ENCODE data around the gene LRP6. TPM values are rescaled to one million over a fixed set of nuclear protein-coding genes. Genes with fewer than 3 reads are reported as not detected.
A peak's percentile ranks its signal among the peaks of the same experiment; 100 is the strongest.
"Not testable (repeated sequence)": the region's sequence is repeated elsewhere in the genome, so short reads cannot be mapped to it uniquely, and the experiment has no call there.

The LRP6 gene
- total RNA-seq, 1 donor from 2014 or later: 55.8 TPM

DNA sequence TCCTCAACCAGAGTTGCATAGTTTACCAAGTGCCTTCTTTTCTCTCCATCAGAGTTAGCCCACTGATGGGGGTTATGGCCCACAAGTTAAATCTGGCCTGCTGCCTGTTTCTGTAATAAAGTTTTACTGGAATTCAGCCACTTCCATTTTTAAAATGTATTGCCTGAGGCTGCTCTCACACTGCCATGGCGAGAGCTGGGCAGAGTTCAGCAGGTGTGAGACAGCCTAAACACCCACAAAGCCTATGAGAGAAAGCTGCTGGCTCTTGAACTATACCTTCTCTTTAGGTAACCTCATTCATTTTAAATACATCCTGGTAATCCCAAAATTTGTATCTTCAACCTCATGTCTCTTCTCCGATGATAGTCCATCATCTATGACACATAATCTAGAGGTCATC, 110.0 kb downstream of the LRP6 start:
- Histone ChIP-seq H3K9me3 (no peaks in the 10 kb centered on the region), H3K4me1 (no peaks in the 10 kb centered on the region), H3K36me3 (peaks cover 22% of the 10 kb centered on the region), H3K27me3 (no peaks in the 10 kb centered on the region), H3K4me3 (no peak overlapping the region), H3K27ac (no peak overlapping the region)
- no peak for TF ChIP-seq CTCF (IDR thresholded peaks at IDR 0.05)
- DNase-seq (no peak), ATAC-seq (no peak)
- intact Hi-C loops (cut with DNase I): no loop called here

DNA sequence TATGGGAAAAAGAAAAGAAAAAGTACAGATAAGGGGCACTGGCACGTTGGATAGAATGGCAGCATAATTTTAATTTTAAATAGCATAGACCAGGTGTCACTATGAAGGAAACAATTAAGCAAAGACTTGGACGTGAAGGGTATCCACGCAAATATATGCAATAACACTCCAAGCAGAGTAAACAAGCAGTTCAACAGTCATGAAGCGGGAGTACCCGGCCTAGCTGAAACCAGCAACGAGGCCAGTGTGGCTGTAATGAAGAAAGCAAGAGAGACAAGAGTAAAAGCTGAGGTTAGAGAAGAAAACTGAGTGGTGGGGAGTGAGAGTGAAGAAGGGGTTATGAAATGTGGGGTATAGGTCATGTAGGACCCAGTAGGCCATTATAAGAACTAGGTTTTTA, 110.7 kb downstream of the LRP6 start:
- TF ChIP-seq CTCF (IDR thresholded peaks at IDR 0.05): no peak

DNA sequence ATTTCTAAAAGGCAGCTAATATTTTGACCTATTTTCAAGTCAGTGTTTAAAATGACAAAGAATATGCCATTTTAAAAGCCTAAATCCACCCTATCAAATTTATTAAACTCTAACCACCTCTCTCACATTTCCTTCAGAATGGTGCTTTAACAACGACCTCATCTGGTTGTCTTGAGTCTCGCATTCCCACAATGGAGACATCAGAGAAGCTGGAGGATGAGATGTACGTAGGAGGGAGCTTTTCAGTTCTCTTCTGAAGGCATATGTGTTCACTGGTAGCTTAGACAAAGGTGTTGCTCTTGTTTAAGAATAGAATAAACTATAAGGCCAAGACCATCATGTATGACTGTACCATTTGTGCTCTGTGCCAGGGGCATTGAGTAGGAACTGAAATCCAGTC, 113.2 kb downstream of the LRP6 start:
- Histone ChIP-seq H3K36me3 (peaks cover 32% of the 10 kb centered on the region), H3K4me3 (no peak overlapping the region), H3K27me3 (no peaks in the 10 kb centered on the region), H3K9me3 (no peaks in the 10 kb centered on the region), H3K27ac (no peak overlapping the region), H3K4me1 (no peaks in the 10 kb centered on the region)
- intact Hi-C loops (cut with DNase I): no loop called here
- DNase-seq (no peak), ATAC-seq (no peak)
- TF ChIP-seq CTCF (IDR thresholded peaks at IDR 0.05): no peak

More for the DNA sequence above, 110.7 kb downstream of the LRP6 start:
- no peak for DNase-seq
- no peaks in the 10 kb centered on the region for H3K4me1 ChIP-seq
- H3K27me3 ChIP-seq: no peaks in the 10 kb centered on the region
- intact Hi-C loops (cut with DNase I): no loop called here
- H3K4me3 ChIP-seq: no peak overlapping the region
- peak; percentile 46 for ATAC-seq
- peaks cover 18% of the 10 kb centered on the region for H3K36me3 ChIP-seq
- H3K9me3 ChIP-seq: no peaks in the 10 kb centered on the region
- no peak overlapping the region for H3K27ac ChIP-seq

GRCh38 chr12:12147111-12147510, 119.7 kb downstream of the LRP6 start:
- Histone ChIP-seq H3K4me3 (no peak overlapping the region), H3K27ac (no peak overlapping the region), H3K36me3 (peaks cover 46% of the 10 kb centered on the region), H3K4me1 (no peaks in the 10 kb centered on the region), H3K27me3 (no peaks in the 10 kb centered on the region), H3K9me3 (no peaks in the 10 kb centered on the region)
- intact Hi-C loops (cut with DNase I): no loop called here
- ATAC-seq: no peak
- TF ChIP-seq CTCF (IDR thresholded peaks at IDR 0.05): no peak
- DNase-seq: no peak

GRCh38 chr12:12144531-12144930, 122.3 kb downstream of the LRP6 start:
- H3K9me3 ChIP-seq; ATAC-seq; H3K4me1 ChIP-seq; H3K27me3 ChIP-seq; intact Hi-C loops (cut with DNase I); DNase-seq; H3K4me3 ChIP-seq; H3K27ac ChIP-seq: not testable (repeated sequence)
- H3K36me3 ChIP-seq: peaks cover 36% of the 10 kb centered on the region

DNA sequence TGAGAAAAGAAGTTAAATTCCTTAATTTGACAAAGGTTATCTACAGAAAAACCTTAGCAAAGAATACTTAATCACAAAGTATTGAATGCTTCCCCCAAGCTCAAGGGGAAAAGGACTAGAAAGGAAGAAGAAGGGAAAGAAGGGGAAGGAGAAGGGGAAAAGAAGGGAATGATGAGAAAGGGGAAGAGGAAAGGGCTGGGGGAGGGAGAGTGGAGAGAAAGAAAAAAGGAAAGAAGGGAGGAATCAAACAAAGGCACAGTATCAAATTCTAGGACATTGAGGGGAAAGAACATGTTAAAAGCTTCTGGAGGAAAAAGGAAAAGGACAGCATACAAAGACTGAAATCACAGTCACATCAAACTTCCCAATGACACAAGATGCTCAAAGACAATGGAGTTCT, 125.8 kb downstream of the LRP6 start:
- Histone ChIP-seq H3K27ac (no peak overlapping the region), H3K27me3 (no peaks in the 10 kb centered on the region), H3K36me3 (peaks cover 16% of the 10 kb centered on the region), H3K4me1 (no peaks in the 10 kb centered on the region), H3K4me3 (no peak overlapping the region), H3K9me3 (no peaks in the 10 kb centered on the region)
- TF ChIP-seq CTCF (IDR thresholded peaks at IDR 0.05): no peak
- ATAC-seq (no peak), DNase-seq (no peak)
- intact Hi-C loops (cut with DNase I): no loop called here
